Duodenal mucosa (tissue), 2 donors: Measurements from ENCODE around the gene KLRB1.
"Not testable (repeated sequence)": the region's sequence is repeated elsewhere in the genome, so short reads cannot be mapped to it uniquely, and the experiment has no call there.

Source experiments
- H3K27ac ChIP-seq: one replicate; pipeline ENCODE4 v1.7.0; 2013; ENCODE audit warnings: low read depth, low read length
- H3K27me3 ChIP-seq, 2 donors: one replicate each; pipeline ENCODE4 v1.7.0; 2013; ENCODE audit warnings: low read length in 2 of 2, control low read depth in 1 of 2; ENCODE audit not compliant: insufficient read depth in 2 of 2, control insufficient read depth in 1 of 2
- H3K36me3 ChIP-seq, 2 donors: one replicate each; pipeline ENCODE4 v1.7.0; 2013; ENCODE audit warnings: low read length in 2 of 2, control low read depth in 1 of 2; ENCODE audit not compliant: insufficient read depth in 2 of 2, control insufficient read depth in 1 of 2
- H3K4me1 ChIP-seq, 2 donors: one replicate each; pipeline ENCODE4 v1.7.0; 2013; ENCODE audit warnings: low read length in 2 of 2, control low read depth in 1 of 2; ENCODE audit not compliant: insufficient read depth in 2 of 2, control insufficient read depth in 1 of 2
- H3K4me3 ChIP-seq, 2 donors: one replicate each; pipeline ENCODE4 v1.7.0; 2013; ENCODE audit warnings: low read length in 2 of 2, low read depth in 1 of 2
- H3K9ac ChIP-seq, 2 donors: one replicate each; pipeline ENCODE4 v1.7.0; 2013; ENCODE audit warnings: low read length in 2 of 2, low read depth in 1 of 2
- H3K9me3 ChIP-seq, 2 donors: one replicate each; pipeline ENCODE4 v1.7.0; 2013; ENCODE audit warnings: low read length in 2 of 2, control low read depth in 1 of 2; ENCODE audit not compliant: control insufficient read depth in 1 of 2

KLRB1 gene

DNA sequence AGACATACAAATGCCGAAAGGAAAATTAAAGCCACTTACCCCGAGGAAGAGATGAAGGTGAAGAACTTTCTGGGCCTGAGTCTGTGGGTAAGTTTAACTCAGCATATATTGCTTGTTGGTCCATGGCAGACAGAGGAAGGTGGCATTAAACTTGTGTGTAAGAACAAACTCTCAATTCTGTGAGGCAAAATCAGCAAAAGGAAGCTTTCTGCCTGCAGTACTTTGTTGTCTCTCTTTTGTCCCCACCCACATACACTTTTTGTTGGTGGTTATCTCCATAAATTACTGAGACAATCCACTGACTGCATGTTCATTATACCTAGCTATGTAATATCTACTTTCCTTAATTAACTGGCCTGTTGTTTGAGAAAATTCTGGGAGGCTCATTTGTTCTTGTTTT, at the start of gene KLRB1:
TSS of gene KLRB1 (minus strand) at position 201 of the 400 bp plus-strand sequence. CDS start at position 124, 77 bp downstream.
- Histone ChIP-seq H3K9me3 (no peaks in the 10 kb centered on the region), H3K36me3 (no peaks in the 10 kb centered on the region), H3K27ac (no peak within 1 kb of the TSS), H3K4me1 (no peaks in the 10 kb centered on the region), H3K9ac (no peak within 1 kb of the TSS), H3K27me3 (no peaks in the 10 kb centered on the region), H3K4me3 (no peak within 1 kb of the TSS)

DNA sequence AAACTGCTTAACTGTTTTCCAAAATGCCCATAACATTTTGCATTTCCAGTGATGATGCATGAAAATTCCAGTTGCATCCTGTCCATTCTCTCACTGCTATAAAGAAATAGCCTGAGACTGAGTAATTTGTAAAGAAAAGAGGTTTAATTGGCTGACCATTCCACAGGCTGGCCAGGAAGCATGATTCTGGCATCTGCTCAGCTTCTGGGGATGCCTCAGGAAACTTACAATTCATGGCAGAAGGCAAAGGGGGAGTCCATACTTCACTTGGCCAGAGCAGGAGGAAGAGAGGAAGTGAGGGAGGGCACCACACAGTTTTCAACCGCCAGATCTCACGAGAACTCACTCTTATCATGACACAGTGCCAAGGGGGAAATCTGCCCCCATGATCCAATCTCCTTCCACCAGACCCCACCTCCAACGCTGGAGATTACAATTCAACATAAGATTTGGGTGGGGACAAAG, 43.6 kb upstream of the KLRB1 start:
- H3K9me3 ChIP-seq = no peaks in the 10 kb centered on the region
- no peaks in the 10 kb centered on the region for H3K27me3 ChIP-seq
- no peak overlapping the region for H3K27ac ChIP-seq
- H3K4me3 ChIP-seq = peak overlapping the region in 1 of 2 donors; percentile 14
- H3K4me1 ChIP-seq = peaks cover 0 to 25% of the 10 kb centered on the region in 2 donors
- peaks cover 0 to 14% of the 10 kb centered on the region in 2 donors for H3K36me3 ChIP-seq
- H3K9ac ChIP-seq = no peak overlapping the region

DNA sequence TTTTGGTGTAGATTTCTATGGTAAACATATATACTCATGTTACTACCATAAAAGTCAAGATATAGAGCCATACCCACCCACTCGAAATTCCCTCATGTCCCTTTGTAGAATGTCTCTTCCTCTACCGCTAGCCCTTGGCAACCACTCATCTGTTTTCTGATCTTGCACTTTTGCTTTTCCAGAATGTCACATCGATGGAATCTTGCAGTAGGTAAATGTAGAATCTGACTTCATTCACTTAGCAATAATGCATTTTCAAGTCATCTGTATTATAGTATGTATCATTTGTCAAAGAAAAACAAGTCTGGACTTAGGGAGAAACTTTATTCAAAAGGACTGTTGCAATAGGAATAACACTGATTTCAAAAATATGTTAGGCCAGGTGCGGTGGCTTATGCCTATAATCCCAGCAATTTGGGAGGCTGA, 42.4 kb upstream of the KLRB1 start:
- H3K9me3 ChIP-seq = no peaks in the 10 kb centered on the region
- H3K36me3 ChIP-seq = peaks cover 0 to 14% of the 10 kb centered on the region in 2 donors
- no peaks in the 10 kb centered on the region for H3K27me3 ChIP-seq
- H3K27ac ChIP-seq = no peak overlapping the region
- peak overlapping the region; percentile 82 to 88 for H3K4me3 ChIP-seq
- H3K9ac ChIP-seq = peak overlapping the region; percentile 16 to 68
- H3K4me1 ChIP-seq = peaks cover 0 to 25% of the 10 kb centered on the region in 2 donors

DNA sequence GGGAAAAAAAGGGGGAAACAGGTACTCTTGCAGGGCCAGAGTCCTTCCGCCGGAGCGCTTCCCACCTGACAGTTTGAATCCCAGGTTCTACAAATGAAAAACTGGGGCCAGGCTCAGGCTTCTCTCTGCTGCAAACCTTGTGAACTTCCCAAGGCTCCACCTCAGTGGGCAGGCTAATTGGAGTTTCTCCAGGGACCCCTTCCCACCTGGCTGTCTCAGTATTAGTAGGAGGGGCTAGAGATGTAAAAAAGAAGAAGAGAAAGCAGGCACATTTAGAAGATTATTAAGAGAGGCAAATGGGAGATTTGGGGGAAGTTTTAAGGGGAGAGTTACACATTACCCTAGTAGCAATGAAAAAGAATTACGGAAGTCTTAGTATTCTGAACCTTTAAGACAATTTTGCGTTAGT, 41.8 kb upstream of the KLRB1 start:
- H3K9me3 ChIP-seq = peaks cover 0 to 4% of the 10 kb centered on the region in 2 donors
- H3K4me3 ChIP-seq = peak overlapping the region; percentile 82 to 88
- peaks cover 0 to 9% of the 10 kb centered on the region in 2 donors for H3K36me3 ChIP-seq
- H3K9ac ChIP-seq = peak overlapping the region; percentile 68 to 86
- H3K4me1 ChIP-seq = peaks cover 0 to 25% of the 10 kb centered on the region in 2 donors
- no peaks in the 10 kb centered on the region for H3K27me3 ChIP-seq
- H3K27ac ChIP-seq = peak overlapping the region; percentile 48

DNA sequence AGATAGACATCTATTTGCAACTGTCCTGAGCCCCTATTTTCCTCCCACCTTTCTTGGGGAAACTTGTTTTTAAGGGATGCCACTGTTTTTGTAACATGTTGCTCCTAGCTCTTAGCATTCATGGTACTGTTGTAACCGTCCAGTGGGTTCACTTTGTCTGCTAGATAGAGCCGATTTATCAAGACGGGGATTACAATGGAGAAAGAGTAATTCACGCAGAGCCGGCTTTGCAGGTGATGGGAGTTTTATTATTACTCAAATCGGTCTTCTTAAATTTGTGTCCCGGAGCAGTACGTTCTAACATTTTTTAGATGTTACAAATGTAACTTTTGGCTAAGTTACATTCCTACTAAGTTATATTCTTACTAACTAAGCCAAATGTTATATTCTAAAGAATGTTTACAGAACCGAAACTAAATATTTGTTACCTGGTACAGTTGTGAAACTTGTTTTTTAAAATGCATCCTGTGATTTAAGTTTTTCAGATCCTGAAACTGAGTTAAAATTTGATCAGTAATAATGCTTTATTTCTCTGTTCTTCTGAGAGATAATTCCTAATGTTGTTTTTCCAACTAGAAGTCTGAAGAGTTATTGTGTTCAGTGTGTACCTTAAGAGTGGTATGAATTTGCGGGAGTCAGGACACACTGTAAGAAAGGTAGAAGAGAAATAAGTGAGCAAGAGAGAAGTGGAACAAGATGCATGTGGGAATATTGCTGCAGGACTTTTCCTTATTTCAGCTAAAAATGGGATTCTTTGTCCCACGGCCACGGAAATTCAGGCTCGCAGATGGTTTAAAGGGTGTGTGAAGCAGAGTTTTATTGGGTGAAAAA, 41.2 kb upstream of the KLRB1 start:
- peaks cover 0 to 25% of the 10 kb centered on the region in 2 donors for H3K4me1 ChIP-seq
- H3K9ac ChIP-seq = peak overlapping the region; percentile 68 to 86
- H3K9me3 ChIP-seq = peaks cover 0 to 4% of the 10 kb centered on the region in 2 donors
- H3K27me3 ChIP-seq = no peaks in the 10 kb centered on the region
- peak overlapping the region; percentile 64 for H3K27ac ChIP-seq
- peaks cover 0 to 2% of the 10 kb centered on the region in 2 donors for H3K36me3 ChIP-seq
- H3K4me3 ChIP-seq = peak overlapping the region; percentile 82 to 88

DNA sequence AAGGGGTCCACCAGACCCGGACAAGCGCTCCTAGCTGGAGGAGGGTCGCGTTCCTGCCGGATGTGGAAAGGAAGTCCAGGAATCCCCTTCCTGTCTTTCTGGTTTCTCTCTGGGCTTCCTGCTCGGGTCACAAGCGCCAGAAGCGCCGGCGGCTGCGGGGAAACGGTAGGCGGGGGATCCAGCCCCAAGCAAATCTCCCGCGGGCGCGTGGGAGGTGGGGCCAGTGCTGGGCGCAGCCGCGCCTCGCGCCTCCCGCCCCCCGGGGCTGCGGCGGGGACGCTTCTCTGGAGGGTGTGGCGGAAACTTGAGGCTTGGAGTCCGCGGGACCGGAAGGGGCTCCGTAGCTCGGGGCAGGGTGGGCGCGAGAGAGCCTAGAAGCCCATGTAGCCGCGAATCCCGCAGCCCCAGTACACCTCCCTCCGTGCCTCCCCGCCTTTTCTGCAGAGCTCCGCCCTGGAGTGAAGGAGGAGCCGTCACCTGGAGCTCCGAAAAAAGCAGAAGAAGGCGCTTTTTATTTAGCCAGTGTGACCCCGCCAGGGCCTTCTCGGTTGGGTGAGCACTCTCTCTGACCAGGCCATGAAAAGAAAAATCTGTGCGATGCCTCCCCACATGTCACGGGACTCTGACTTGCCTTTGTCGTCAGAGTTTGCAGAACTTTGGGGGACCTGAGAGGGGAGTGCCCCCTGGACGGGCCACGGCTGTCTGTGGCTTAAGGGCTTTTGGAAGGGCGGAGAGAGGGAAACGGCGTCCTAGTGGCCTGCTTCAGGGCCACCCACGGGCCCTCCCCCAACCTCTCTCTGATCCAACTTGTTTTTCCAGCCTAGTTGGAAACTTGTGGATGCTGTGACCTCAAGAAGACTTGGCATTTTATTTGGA, 40.3 kb upstream of the KLRB1 start:
- Histone ChIP-seq H3K9me3 (peaks cover 0 to 4% of the 10 kb centered on the region in 2 donors), H3K4me1 (peaks cover 0 to 25% of the 10 kb centered on the region in 2 donors), H3K27me3 (no peaks in the 10 kb centered on the region)

DNA sequence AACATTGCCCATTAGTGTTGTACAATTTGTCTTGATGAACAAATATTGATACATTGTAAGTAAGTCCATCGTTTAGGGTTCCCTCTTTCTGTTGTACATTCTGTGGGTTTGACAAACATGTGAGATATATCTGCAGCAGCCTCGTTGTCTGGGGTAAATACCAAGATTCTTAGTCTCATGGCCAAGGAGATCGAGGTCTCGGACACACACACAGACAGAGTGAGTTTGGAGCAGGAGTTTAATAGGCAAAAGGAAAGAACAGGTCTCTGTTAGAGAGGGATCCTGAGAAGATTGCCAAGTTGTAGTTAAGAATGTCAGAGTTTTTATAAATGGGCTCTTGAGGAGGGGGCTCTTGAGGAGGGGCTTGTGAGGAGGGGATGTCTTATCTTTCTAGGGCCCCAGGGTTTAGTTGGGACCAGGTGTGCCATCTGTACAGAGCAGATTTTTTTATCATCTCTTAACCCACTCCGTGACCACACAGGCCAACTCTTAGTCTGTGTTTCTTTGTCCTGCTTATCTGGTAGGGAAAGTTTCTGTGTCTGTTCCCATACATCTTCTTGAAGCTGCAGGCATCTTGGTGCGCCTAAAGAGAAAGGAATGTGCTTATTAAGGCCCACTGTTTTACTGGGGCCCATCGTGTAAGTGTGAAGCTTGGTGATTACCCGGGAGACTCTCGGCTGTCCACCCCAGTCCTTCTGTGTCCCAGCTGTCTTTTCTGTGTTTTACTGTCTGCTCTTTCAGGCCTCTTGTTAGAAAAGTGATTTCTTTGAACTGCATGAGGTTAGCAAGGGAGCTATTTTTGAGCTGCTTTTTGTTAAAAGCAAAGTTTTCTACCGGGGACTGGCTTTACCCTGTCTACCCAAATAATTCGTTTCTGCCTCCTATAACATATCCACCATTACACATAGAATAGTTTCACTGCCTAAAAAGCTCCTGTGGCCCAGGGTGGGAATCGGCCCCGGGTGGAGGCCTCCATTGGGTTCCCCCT, 39.4 kb upstream of the KLRB1 start:
- H3K4me3 ChIP-seq = peak overlapping the region; percentile 82 to 88

More for the DNA sequence above, 40.3 kb upstream of the KLRB1 start:
- Histone ChIP-seq H3K9ac (peak overlapping the region; percentile 68 to 86), H3K27ac (peak overlapping the region; percentile 64), H3K36me3 (no peaks in the 10 kb centered on the region), H3K4me3 (peak overlapping the region; percentile 82 to 88)

DNA sequence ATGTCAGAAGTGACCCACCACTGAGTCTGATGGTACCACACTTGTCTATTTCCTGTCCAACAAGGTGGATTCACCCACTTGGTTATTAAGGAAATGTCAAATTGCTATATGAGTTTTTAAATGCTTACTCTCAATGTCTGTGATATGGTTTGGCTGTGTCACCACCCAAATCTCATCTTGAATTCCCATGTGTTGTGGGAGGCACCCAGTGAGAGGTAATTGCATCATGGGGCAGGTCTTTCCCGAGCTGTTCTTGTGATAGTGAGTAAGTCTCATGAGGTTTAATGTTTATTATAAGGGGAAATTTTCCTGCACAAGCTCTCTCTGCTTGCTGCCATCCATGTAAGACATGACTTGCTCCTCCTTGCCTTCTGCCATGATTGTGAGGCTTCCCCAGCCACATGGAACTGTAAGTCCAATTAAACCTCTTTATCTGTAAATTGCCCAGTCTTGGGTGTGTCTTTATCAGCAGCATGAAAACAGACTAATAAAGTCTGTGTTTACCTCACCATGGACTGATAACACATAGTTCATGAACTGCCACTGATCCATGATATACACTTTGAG, 37.4 kb upstream of the KLRB1 start:
- H3K27me3 ChIP-seq, H3K27ac ChIP-seq, H3K4me3 ChIP-seq, H3K36me3 ChIP-seq, H3K9me3 ChIP-seq, H3K9ac ChIP-seq: not testable (repeated sequence)
- H3K4me1 ChIP-seq = peaks cover 0 to 18% of the 10 kb centered on the region in 2 donors

More for the DNA sequence above, 39.4 kb upstream of the KLRB1 start:
- Histone ChIP-seq H3K9me3 (peaks cover 0 to 4% of the 10 kb centered on the region in 2 donors), H3K27ac (peak overlapping the region; percentile 64), H3K4me1 (peaks cover 0 to 25% of the 10 kb centered on the region in 2 donors), H3K9ac (peak overlapping the region; percentile 68 to 86), H3K36me3 (no peaks in the 10 kb centered on the region), H3K27me3 (no peaks in the 10 kb centered on the region)

DNA sequence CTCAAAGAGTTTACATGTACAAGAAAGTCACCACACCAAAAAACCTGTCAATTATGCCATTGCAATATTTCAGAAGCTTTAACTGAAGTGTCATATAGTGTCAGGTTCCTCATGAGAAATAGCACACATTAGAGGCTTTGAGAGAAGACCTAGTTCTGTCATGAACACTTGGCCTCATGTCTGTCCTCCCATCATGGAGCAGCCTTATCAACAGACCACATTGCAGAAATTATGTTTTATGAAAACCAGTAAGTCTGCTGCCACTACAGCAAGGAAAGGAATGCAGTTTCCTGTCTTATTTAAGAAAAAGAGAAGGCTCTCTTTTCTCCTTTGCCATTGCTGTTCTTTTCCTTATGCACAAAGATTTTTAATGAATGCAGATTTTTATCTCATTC, 35.5 kb upstream of the KLRB1 start:
- H3K27ac ChIP-seq = no peak overlapping the region
- H3K4me3 ChIP-seq = no peak overlapping the region
- no peak overlapping the region for H3K9ac ChIP-seq
- H3K27me3 ChIP-seq = no peaks in the 10 kb centered on the region
- no peaks in the 10 kb centered on the region for H3K36me3 ChIP-seq
- peaks cover 0 to 6% of the 10 kb centered on the region in 2 donors for H3K4me1 ChIP-seq
- H3K9me3 ChIP-seq = peaks cover 0 to 4% of the 10 kb centered on the region in 2 donors
